Cortex of kidney (tissue), 1 donor: Measurements from ENCODE around the gene SOAT1.

Source experiments
- DNase-seq: peaks from one replicate; lab custom pipeline; 2025; lab: John Stamatoyannopoulos, UW

SOAT1 gene

DNA sequence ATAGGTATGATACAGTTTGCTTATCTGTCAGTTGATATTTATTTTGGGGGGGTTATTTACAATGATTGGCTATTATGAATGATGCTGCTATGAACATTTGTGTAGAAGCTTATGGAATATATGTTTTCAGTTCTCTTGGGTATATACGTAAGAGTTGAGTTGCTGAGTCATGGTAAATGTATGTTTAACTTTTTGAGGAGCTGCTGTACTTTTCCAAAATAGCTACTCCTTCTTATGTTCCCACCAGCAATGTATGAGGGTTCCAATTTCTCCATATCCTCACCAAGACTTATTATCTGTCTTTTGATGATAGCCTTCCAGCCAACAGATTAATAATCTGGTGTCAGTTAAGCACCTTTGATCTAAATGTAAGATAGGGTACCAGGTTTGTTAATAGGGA, 11.9 kb downstream of the SOAT1 start:
- no peak for DNase-seq

DNA sequence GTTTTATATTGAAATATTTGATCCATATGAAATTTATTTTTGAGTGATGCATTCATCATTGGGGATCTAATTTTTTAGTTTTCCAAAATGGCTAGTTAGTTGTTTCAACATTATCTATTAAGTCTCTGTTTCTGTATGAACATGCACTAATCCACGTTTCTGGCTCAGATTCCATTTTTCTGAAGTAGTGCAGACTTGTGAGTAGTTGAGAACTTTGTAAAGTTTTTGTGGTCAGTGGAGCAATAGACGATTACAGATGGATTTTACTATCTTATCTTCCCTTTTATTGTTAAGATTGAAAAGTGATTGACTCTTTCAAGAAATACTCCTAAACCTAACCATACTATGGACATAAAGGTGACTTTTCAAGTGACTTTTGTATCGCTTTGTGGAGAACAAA, 16.7 kb downstream of the SOAT1 start:
- DNase-seq: no peak

DNA sequence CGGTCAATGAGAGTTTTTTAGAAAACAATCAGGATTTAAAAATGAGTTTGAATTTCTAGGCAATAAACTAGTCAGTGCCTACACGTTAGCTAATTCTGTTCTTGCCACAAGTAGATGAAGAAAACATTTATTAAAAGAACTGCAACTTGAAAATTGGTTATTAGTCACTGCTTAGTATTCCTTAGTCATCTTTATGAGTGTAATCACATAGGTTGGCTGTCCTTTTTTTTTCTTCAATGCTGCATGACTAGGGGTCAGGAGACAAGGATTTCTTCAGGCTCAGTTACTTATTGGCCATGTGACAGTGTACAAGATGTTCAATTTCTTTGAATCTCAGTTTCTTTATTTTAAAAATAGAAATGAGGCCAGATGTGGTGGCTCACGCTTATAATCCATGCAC, 17.1 kb downstream of the SOAT1 start:
- no peak for DNase-seq

DNA sequence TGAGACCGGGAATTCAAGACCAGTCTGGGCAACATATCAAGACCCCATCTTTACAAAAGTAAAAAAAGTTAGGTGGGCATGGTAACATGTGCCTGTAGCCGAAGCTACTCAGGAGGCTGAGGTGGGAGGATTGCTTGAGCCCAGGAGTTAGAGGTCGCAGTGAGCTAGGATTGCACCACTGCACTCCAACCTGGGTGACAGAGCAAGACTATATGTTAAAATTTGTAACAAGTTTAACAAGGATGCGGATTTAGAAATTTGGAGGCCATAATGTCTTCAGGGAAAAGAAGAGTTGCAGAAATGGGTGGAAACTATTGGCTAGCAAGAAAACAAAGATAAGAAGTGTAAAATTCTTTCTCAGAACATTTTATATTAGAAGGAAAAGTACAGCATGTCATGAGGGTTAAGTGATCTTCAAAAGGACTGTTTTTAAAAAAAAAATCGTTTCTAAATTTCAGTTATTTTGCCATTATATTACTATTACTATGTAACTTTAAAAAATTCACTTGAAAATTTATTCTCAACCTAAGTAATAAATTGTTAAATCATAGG, 17.6 kb downstream of the SOAT1 start:
- no peak for DNase-seq

DNA sequence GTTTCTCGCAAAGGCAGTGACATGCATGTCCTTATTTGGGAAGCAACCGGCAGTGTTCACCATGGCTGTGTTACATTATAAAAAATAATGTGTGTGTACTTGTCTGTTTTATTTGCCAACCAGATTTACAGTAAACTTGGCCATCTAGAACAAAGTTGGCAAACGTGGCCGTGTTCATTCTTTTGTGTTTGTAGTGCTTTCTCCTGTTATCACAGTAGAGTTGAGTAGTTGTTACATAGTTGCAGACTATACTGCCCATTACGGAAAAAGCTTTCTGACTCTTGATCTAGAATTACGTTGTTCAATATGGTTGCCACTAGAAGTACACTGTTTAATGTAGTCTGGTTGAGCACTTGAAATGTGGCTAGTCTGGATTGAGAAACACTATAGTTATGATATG, 19.4 kb downstream of the SOAT1 start:
- DNase-seq: no peak

DNA sequence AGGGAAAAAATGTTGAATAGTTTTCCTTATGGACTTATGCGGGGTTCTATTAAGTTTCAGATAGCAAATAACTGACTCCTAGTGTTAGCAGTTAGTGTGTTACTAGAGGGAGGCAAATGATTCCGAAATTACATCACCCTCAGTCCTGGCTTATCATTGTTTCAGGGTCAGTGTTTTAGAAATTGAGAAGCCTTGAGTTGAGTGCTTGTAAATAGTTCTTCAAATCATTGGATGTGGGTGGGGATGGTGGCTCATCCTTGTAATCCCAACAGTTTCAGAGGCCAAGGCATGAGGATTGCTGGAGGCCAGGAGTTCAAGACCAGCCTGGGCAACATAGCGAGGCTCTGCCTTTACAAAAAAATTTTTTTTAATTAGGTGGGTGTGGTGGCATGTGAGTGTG, 21.3 kb downstream of the SOAT1 start:
- no peak for DNase-seq

DNA sequence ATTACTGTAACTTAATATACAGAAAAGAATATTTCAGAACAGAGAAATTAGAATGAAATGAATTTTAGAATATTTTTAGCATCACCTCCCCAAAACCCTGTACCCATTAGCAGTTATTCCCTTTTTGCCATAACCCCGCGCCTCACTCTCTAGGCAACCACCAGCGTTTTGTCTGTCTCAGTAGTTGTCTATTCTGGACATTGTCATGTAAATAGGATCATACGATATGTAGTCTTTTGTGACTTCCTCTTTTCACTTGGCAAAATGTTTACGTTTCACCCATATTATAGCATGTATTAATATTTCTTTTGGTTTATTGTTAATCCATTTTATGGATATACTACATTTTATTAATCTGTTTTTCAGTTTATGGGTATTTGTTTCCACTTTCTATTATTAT, 24.9 kb downstream of the SOAT1 start:
- DNase-seq: no peak

DNA sequence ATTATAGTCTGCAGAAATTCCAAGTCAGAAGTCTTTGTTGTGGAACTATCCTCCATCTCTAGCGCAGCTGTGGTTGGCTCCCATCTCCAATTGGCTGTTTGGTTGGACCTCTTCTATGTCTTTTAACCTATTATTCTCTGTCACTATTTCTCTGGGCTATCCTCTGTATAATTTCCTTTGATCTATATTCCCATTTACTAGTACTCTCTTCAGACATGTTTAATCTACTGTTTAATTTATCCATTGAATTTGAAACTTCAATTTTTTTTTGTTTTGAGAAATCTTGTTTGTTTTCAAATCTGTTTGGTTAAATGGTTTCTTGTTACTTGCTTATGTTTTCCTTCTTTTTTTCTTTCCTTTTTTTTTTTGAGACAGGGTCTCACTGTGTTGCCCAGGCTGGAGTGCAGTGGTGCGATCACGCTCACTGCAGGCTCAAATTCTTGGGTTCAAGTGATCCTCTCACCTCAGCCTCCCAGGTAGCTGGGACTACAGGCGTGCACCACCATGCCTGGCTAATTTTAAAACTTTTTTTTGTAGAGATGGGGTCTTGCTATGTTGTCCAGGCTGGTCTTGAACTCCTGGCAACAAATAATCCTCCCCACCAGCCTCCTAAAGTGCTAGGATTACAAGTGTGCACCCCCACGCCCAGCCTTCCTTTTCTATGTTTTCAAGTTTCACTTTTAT, 28.1 kb downstream of the SOAT1 start:
- no peak for DNase-seq

DNA sequence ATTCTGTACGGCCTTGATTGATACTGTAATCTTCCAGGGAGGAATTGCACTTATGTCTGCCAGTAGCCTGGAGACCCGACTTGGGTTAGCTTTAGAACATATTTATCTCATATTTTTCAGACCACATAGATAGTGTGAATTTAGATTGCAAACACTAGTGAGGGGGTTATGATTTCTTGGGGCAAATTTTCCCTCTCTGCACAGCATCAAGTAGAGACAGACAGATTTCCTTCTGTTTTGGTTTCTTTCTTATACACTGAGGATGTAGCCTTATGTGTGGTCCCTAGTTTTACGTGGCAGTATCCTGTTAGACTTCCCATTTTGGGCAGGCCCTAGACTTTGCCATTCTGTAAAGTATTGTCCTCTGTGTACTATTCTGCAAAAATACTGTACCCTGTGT, 29.0 kb downstream of the SOAT1 start:
- no peak for DNase-seq

DNA sequence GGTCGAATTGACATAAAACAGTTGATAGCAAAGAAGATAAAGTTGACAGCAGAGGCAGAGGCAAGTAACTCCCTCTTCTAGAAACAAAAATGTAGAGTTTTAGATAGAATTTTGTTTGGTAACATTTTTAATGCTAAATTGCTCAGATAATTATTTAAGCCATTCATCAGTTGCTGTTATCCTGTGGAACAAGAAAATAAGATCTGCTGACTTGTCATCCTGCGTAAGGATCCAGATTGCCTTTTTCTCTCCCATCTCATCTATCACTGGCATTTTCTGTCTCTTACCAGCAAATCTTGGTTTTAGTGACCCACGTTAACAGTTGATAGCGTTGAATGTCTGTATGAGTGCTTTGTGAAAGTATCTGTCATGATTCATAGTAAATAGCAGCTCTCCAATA, 29.8 kb downstream of the SOAT1 start:
- DNase-seq: no peak

DNA sequence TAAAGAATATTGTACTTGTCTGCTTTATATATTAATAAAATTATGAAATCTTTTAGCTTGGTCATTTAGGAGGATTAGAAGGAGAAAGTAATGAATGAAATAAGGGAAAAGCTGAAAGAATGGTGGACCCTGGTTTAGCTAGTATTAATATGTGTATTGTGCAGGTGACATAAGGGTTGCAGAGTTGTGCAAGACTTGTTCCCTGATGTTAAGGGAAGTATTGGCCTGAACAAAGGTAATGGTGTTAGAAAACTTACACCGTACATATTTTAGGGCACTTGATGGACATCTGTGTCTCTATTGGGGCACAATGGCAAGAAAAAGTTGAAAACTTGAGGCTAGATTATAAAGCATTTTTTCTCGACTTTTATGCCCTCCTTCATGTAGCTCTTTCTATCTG, 32.2 kb downstream of the SOAT1 start:
- DNase-seq: no peak

DNA sequence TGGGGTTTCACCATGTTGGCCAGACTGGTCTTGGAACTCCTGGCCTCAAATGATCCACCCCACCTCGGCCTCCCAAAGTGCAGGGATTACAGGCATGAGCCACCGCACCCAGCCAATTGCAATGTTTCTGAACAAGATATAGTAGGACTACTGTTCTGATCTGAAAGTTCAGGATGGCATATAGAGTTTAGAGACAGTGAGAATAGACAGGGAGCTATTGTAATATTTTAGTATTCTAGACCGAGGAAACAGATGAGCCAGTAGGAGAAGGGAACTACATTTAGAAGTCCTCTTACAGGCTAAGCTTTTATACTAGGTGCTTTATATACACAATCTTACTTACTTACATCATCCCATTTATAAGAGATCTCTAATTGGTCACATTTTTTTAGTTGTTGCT, 33.1 kb downstream of the SOAT1 start:
- DNase-seq: no peak

DNA sequence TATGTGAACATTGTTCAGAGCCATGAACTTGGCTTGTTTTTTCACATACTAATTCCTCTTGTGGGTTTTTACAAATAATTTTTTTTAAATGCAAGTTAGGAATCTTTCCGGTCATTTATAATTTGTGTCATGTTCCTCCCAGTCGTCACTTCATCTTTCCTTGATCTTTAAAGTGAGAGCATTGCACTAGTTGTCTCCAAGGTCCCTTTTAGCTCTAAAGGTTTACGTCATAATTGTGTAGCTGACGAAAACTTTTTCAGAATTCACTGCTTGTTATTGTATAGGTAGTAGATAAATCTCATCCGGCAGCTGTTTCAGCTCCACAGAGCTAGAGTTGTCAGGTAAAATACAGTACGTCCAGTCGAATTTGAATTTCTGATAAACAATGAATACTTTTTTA, 33.6 kb downstream of the SOAT1 start:
- DNase-seq: no peak

DNA sequence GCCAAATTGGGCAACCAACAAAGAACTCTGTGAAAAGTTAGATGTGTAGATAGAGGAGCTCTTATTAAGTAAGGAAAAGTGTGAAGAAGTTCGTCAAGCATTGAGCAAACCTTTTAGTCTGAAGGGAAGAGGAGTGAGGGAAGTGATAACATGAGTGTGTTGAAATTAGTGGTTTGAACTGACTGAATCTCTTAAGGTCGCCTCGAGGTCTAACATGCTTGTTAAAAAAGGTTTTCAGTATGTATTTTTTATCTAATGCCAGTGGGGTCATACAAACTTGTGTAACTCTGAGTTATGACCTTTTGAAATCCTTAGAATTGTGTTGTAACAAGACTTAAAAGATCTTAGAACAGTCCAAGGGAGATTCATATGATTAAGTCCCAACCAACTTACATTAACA, 34.1 kb downstream of the SOAT1 start:
- no peak for DNase-seq

DNA sequence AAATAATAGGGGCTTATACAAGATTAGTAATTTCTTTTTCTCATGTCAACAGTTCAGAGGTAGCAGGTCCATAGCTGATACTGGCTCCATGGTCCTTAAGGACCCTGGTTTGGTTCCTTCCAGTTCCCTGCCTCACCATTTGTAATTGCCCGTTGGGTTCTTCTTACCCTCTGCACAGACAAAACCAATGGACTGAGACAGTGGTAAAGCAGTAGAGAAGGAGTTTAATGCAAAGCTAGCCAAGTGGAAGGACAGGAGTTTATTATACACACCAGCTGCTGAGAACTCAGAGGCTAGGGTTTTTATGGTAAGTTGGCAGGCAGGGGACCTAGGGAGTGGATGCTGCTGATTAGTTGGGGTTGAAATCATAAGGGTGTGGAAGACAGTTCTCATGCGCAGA, 36.3 kb downstream of the SOAT1 start:
- no peak for DNase-seq

DNA sequence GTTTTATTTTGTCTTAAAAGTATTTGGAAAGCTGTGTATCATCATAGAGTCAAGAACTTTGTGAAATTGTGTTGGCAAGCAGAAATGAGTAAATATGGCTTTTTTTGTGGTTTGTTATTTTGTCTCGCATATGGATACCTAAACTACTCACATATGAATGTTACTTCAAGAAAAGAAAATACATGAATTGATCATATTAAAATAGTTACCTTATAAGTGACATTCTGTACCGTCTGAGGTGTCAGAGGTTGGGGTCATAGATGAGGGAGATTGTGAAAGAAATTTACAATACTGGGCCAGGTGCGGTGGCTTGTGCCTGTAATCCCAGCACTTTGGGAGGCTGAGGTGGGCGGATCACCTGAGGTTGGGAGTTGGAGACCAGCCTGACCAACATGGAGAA, 40.8 kb downstream of the SOAT1 start:
- no peak for DNase-seq

DNA sequence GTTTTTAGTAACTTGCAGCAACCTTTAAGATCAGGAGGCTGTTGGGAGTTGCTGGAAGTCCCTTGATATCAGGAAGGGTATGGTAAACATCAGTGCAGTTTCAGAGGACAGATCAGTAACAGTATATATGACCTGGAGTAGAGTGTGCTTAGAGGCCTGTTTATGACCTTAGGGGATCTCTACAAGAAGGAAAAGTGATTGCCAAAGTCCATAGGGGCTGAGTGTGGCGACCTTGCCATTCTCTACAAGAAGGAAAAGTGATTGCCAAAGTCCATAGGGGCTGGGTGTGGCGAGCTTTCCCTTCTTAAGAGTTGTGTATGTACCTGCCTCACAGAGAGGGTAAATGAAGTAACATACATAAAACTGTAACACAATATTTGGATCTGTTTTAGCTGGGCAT, 43.7 kb downstream of the SOAT1 start:
- no peak for DNase-seq

DNA sequence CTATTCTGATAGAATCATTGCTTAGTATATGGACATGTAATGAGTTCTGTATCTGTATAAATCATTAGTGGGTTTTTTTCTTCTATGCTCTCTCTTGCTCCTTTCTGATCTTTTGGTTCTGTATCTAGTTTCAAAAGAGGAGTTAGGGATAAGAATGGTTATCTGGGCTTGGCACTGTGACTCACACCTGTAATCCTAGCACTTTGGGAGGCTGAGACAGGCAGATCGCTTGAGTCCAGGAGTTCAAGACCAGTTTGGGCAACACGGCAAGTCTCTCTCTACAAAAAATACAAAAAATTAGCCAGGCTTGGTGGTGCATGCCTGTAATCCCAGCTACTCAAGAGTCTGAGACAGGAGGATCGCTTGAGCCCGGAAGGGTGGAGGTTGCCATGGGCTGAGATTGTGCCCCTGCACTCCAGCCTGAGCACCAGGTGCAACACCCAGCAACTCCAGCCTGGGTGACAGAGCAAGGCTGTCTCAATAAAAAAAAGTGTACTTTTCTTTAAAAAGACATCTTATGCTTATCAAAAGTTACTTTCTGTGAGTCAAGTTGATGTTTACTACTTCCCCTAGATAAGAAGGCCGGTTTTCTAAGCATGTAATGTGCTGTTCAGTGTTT, 44.5 kb downstream of the SOAT1 start:
- DNase-seq: no peak

DNA sequence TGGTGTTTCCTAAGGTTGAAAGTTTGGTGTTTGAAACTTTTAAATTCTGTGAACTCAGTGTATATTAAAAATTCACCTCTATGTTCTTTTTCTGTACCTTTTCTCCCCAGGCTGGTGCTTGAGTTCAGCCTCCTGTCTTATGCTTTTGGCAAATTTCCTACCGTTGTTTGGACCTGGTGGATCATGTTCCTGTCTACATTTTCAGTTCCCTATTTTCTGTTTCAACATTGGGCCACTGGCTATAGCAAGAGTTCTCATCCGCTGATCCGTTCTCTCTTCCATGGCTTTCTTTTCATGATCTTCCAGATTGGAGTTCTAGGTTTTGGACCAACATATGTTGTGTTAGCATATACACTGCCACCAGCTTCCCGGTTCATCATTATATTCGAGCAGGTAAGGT, 47.3 kb downstream of the SOAT1 start:
- DNase-seq: no peak

DNA sequence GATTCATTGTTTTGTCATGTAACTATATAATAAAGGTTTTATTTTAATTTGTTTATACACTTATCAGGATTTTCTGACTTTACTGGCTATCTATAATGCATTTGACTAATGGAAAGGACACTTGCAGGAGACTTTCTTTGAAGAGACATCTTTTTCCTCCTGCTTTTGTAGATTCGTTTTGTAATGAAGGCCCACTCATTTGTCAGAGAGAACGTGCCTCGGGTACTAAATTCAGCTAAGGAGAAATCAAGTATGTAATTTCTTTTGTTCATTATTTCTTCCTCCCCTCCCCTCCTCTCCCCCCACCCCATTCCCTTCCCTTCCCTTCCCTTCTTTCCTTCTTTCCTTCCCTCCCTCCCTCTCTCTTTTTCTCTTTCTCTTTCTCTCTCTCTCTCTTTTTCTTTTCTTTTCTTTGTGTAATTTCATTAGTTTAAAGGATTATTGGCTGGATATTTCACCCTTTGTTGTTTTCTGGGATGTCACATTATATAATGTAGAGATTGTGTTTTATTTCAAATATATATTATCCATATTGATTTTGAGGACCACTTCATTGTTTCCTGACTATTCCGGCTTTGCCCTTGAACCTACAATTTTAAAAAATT, 48.4 kb downstream of the SOAT1 start:
- no peak for DNase-seq

DNA sequence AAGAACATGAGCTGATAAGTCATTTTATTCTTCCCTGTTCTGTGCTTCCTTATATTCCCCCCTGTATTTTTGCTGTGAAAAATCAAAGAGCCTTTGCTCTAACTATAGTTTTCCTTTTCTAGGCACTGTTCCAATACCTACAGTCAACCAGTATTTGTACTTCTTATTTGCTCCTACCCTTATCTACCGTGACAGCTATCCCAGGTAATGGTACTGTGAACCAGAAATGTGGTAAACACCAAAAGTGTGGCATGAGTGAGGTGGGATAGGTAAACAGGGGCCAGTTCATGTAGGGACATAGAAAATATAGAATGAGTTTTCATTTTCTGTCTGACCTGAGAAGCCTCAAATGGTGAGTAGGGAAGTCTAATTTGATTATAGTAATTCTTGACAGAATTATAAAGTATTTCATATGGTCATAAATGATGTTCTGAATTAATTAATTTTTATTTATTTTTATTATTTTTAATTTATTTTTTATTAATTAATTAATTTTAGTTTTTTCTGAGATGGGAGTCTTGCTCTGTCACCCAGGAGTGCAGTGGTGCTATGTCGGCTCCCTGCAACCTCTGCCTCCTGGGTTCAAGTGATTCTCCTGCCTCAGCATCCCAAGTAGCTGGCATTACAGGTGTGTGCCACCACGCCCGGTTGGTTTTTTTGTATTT, 49.3 kb downstream of the SOAT1 start:
- no peak for DNase-seq

DNA sequence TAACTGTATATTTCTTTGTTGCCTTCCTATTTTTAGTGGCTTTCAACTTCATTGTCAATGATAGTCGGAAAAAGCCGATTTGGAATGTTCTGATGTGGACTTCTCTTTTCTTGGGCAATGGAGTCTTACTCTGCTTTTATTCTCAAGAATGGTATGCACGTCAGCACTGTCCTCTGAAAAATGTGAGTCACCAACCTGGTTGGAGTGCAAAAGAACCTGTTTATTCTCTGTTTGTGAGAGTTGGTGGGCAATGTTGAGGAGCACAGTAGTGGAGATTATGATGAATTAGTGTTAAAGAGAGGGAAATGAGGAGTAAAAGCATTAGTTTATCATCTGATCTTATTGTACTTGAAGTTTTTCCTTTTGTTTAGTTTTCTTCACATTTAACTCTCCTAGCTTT, 57.7 kb downstream of the SOAT1 start:
- no peak for DNase-seq

DNA sequence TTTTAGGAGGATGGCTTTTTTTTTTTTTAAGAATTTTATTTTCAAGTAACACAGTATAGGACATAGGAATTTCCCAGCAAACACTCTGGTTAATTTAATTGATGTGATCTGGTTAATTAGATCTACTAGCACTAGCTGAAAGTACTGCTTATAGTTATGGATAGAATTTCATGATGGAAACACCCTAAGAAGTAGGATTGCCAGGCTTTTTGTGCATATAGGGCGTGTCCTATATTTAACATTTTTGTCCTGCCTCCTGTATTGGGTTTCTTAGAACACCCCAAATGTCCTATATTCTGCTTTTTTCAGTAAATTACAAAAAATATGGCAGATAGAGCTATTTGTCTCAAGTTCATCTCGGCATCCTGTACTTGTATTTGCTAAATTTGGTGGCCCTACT, 58.6 kb downstream of the SOAT1 start:
- no peak for DNase-seq
